ENCODE results near the gene STXBP5L. TPM values are rescaled to one million over a fixed set of nuclear protein-coding genes. Genes with fewer than 3 reads are reported as not detected.
"Not testable (repeated sequence)": the region's sequence is repeated elsewhere in the genome, so short reads cannot be mapped to it uniquely, and the experiment has no call there.

The STXBP5L gene
- total RNA-seq, 2 donors from 2014 or later: 0.23 to 0.29 TPM

DNA sequence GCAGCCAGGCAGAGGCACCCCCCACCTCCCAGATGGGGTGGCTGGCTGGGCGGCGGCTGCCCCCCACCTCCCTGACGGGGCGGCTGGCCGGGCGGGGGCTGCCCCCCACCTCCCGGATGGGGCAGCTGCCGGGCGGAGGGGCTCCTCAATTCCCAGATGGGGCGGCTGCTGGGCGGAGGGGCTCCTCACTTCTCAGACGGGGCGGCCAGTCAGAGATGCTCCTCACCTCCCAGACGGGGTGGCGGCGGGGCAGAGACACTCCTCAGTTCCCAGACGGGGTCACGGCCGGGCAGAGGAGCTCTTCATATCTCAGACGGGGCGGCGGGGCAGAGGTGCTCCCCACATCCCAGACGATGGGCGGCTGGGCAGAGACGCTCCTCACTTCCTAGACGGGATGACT is 282.6 kb downstream of the STXBP5L start:
- intact Hi-C loops (cut with DNase I); DNase-seq (ENCODE audit: low spot score): not testable (repeated sequence)

DNA sequence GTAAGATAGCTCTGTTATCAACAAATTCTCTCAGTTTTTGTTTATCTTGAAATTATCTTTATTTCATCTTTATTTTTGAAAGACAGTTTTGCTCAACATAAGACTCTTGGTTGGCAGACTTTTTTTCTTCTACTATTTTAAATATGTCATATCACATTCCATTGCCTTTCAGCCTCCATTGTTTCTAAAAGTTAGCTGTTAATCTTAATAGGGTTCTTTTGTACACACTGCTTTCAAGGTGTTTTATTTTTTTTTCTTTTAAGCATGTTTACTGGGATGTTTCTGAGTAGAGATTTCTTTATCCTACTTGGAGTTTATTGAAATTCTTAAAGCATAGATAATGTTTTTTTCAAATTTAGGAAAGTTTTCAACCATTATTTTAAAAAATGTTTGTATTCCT is 294.6 kb downstream of the STXBP5L start:
- no peak for DNase-seq (ENCODE audit: low spot score)
- intact Hi-C loops (cut with DNase I): no loop called here

DNA sequence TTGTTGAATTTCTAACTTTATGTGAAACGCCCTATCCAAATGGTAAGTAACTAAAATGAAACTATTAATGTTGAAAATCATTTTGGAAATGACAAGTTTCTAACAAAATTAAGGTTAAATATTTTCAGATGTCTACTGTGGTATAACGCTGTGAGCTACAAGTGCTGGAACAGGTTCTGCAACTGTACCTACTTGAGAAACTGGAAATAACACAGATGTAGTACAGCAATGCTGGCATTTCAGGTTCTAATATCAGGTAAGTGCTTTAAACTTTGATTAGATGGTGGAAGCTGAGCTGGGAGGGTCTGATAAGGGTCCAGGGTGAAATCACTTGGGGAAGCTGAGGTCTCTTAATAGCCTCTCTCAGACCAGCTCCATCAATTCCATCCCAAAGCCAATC is 315.1 kb downstream of the STXBP5L start:
- intact Hi-C loops (cut with DNase I): no loop called here
- DNase-seq (ENCODE audit: low spot score): no peak

DNA sequence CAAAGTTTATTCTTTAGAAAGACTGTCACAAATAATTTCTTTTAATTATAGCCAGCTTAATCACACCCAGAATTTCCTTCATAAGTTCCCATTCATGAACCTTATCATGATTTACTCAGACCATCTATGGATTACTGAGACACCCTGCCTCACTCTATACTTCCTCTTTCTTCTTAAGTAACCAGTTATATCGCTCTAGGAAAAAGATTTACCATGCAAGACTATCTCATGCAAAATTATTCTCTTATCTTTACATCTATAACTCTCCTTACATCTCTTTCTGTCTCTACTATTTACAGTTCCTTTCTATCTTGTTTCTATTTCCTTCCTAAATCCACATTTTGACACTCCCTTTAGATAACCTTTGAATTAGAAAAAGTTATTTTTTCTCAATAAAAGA is 321.0 kb downstream of the STXBP5L start:
- intact Hi-C loops (cut with DNase I): no loop called here

DNA sequence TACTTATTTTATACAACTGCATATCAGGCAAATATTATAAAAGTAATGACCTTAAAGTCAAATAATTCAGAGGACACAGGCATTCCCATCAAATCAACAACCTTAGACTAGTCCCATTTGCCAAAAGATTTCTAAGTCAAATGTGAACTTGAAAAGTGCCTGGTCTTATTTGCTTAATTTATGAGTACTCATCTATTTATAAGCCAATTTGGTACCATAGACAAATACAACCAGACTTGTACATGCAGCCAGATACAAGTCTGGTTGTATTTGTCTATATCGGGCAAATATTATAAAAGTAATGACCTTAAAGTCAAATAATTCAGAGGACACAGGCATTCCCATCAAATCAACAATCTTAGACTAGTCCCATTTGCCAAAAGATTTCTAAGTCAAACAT is 322.2 kb downstream of the STXBP5L start:
- intact Hi-C loops (cut with DNase I); DNase-seq (ENCODE audit: low spot score): not testable (repeated sequence)

More for the DNA sequence above, 321.0 kb downstream of the STXBP5L start:
- no peak for DNase-seq (ENCODE audit: low spot score)

DNA sequence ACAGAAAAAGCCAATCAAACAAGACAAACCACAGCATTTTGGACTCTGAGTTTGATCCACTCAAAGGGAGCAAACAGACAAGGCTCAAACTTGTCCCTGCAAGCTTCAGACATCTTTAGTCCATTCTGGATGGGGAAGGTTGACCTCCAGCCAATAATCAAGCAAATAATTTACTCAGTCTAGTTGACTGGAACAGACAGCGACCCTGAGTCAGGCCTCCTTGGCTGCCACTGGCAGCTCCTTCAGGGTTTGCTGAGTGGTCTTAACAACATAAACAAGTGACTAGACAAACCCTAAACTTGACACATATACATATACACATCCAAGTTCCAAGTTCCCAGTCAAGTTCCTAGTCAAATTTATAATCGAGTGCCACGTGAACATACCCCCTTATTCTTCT is 323.9 kb downstream of the STXBP5L start:
- intact Hi-C loops (cut with DNase I): no loop called here
- DNase-seq (ENCODE audit: low spot score): no peak

DNA sequence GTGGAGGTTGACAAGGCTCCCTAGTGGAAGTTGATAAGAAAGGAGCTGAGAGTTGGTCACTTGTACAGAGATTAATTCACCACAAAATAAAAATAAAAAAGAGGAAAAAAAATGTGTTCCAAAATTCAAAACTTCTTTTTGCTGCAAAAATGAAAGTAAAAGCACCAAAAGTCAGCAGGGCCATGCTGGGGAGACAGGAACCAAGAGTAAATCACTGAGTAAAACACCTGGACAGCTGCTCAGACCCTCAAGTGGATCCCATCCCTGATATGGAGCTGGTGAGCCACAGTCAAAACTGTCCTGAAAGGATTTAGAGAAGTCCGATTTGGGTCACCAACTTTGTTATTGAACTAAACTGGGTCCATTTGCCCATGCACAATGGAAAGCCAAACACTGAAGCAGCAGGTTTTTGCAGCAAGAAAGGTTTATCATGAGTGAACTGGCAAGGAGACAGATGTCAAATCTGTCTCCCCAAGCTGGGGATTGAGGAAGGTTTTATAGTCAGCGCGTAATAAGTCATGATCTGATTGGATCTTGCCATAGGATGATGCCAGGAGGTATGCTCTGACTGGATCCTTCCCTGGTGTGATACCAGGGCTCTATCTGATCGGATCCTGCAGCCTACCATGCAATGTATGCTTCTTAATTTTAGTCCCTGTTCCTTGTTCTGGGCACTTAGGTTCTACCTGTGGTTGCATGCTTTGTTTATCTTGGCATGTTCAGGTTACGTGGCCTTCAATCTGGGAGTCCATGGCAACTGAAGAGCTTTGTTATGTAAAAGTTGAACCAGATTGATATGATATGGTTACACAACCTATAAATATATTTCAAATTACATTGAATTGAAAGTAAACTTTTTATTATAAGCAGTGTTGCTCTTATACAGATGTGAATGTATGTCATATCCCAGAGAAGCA is 324.6 kb downstream of the STXBP5L start:
- intact Hi-C loops (cut with DNase I): no loop called here
- DNase-seq (ENCODE audit: low spot score): no peak

DNA sequence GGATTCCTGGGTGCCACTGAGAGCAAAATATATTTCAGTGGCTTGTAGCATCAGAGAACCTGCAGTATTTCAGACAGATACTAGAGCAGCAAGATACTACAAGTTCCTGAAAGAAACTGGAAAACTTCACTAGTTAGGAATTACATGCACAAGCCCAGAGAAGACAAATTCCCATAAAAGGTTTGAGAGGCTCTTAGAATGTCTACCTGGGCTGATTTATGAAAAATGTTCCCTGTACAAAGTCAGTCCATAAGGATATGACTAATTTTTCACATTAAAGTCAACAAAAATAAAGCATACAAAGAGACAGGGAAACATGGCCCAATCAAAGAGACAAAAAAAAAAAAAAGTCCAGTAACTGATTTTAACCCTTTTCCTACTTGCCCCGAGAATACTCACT is 335.2 kb downstream of the STXBP5L start:
- intact Hi-C loops (cut with DNase I): no loop called here
- DNase-seq (ENCODE audit: low spot score): no peak

DNA sequence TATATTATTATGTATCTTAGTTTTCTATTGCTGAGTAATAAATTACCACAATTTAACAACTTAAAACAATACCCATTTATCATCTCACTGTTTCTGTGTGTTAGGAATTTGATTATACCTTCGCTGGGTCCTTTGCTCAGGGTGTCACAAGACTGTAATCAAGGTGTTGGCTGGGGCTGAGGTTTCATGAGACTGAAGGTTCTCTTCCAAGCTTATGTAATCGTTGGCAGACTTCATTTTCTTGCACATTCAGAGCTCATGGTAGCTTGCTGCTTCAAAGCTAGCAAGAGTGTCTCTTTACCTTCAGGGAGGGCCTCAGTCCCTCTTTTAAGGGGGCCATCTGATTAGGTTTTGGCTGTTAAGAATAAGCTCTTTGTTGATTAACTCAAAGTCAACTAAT is 344.7 kb downstream of the STXBP5L start:
- no peak for DNase-seq (ENCODE audit: low spot score)
- intact Hi-C loops (cut with DNase I): no loop called here

DNA sequence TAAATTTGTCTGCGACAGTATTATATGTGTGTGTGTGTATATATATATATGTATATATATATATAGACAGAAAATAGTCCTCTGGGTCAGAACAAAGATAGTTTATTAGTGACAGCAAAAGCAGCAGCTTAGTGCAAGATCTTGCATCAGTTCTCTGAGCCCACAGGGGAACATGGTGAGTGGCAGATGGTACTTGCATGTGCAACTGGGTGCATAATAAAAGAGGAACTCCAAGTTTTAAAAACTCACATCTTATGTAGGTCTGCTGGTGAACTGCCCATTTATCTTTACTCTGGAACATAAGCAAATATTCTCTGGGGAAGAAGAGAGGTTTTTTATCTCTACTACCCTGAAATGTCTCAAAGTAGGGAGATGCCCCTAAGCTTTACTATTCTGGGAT is 361.4 kb downstream of the STXBP5L start:
- intact Hi-C loops (cut with DNase I): no loop called here
- DNase-seq (ENCODE audit: low spot score): no peak

DNA sequence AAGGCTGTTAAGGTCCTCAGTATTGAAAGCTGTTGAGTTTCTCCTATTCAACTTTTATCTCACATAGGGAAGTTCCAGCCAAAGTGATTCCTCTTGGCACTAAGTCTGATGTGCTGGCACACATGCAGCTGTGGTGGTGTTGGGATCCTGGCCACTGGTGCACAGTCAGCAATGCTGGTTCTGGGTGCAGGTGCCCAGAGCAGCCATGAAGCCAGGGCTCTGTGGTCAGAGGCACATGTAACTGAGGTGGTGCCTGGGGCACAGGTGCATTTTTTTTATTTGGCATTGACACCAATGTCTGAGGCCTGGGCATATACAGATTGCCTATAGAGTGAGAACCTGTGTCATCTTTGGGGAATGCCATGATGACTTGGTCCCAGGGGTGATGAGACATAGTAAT is 366.4 kb downstream of the STXBP5L start:
- intact Hi-C loops (cut with DNase I): no loop called here
- no peak for DNase-seq (ENCODE audit: low spot score)

DNA sequence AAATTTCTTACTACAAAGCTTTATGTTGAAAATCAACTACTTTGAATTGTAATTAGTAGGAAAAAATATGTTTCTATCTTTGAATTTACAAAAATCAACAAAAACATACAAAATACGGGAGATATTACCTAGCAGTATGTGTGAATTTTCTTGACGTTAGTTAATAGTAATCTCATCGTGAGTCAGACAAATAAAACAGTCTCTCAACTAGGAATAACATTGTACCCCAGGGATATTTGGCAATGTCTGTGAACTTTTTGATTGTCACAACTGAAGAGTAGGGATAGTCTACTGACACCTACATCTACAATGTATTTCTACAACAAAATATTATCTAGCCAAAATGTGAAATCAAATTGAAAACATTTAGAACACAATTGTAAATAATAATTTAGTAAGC is 387.4 kb downstream of the STXBP5L start:
- intact Hi-C loops (cut with DNase I): no loop called here
- DNase-seq (ENCODE audit: low spot score): no peak

DNA sequence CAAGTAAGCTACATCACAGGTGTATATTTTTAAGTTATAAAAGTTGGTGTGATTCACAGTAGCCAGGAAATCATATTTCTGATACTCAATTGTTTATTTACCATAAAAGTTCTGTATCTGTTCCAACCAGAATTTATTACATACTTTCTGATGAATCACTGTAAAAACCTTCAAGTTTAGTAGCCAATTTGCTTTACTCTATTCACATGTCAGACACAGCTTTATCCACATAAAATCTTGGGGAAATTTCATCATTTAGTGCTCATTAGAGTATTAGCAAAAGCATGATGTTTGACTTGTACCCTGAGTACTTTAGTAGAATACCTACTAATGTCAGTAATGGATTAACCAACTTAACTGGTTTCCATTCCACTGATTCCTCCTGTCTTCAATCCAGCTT is 388.0 kb downstream of the STXBP5L start:
- intact Hi-C loops (cut with DNase I): no loop called here
- no peak for DNase-seq (ENCODE audit: low spot score)

DNA sequence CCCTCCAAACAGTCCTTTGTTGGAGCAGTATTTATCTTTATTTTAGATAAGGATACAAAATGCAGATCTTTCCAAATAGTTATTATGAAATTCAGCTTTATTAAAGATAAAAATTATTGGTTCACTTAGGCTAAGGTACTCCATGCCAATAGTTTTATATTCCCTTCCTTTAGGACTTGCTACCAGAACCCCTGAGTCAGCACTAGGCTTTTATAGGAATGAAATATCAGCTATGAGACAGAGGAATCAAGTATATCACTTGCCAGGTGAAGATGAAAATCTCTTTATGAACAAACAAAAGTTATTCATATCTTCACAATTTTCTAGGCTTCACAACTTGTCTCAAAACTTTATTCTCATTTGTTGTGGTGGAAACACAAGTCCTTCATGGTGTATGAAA is 416.3 kb downstream of the STXBP5L start:
- intact Hi-C loops (cut with DNase I): no loop called here

DNA sequence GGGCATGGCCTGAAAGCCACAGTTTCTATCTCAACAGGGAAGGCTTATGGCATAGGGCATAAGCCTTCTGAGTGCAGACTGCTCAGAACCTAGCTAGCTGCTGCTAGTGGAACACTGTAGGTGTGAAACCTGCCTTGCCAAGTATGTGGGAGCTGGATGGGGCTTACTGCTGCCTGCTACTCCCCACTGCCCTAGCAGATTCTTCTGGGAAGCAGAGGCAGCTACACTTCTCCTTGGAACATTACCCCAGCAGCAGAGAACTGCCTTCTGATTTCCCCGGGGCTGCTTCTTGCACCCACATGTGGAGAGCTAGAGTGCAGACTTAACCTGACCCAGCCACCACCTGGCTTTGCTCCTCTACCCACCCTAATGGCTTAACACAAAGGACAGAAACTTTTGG is 422.1 kb downstream of the STXBP5L start:
- DNase-seq (ENCODE audit: low spot score): no peak
- intact Hi-C loops (cut with DNase I): no loop called here

More for the DNA sequence above, 416.3 kb downstream of the STXBP5L start:
- DNase-seq (ENCODE audit: low spot score): no peak

DNA sequence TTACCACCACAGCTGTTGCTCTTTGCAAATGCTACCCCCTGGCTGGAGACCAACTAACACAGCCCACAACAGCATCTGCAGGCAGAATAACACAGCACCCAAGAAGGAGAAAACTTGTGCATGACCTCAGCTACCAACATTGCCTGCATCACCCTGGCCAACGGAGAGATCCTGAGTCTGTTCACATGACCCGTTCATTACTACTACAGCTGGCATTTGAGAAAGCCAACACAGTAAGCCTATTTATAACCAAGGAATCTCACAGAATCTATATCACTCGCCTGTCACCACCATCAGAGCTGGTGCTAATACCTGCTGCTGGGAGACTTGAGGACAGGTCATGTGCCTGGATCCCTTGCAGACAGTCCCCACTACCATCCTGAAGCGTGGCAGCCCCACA is 422.6 kb downstream of the STXBP5L start:
- no peak for DNase-seq (ENCODE audit: low spot score)
- intact Hi-C loops (cut with DNase I): no loop called here

DNA sequence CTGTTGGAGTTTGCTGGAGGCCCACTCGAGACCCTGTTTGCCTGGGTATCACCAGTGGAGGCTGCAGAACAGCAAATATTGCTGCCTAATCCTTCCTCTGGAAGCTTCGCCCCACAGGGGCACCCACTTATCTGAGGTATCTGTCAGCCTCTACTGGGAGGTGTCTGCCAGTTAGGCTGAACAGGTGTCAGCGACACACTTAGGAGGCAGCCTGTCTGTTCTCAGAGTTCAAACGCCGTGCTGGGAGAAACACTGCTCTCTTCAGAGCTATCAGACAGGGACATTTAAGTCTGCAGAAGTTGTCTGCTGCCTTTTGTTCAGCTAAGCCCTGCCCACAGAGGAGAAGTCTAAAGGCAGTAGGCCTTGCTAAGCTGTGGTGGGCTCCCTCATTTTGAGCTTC is 448.0 kb downstream of the STXBP5L start:
- DNase-seq (ENCODE audit: low spot score); intact Hi-C loops (cut with DNase I): not testable (repeated sequence)

DNA sequence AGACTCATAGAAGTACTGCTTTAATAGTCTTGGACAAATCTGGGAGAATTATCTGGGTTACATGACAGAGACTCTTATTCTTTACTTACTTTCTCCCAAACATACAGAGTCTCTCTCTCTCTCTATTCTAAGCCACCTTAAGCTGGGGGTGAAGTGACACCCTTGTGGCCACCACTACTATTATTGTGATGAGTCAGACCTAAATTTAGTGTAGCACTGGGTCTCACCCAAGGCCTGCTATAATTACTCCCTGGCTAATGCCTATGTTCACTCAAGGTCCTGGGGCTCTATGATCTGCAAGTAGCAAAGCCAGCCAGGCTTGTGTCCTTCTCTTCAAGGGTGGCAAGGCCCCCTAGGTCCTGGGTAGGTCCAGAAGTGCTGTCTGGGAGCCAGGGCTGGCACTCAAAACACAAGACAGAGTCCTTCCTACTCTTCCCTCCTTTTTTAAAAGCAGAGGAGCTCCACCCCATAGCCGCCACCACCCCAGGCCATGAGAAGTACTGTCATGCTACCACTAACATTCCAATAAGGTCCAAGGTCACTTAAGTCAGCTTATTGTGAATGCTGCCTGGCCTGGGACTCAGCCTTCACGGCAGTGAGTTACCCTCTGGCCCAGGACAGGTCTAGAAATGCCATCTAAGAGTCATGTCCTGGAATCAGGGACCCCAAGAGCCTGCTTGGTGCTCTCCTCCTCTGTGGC is 454.2 kb downstream of the STXBP5L start:
- intact Hi-C loops (cut with DNase I): no loop called here

DNA sequence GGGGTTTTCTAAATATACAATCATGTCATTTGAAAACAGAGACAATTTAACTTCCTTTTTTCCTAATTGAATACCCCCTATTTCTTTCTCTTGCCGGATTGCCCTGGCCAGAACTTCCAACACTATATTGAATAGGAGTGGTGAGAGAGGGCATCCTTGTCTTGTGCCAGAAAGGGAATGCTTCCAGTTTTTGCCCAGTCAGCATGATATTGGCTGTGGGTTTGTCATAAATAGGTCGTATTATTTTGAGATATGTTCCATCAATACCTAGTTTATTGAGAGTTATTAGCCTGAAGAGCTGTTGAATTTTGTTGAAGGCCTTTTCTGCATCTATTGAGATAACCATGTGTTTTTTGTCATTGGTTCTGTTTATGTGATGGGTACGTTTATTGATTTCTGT is 480.3 kb downstream of the STXBP5L start:
- intact Hi-C loops (cut with DNase I); DNase-seq (ENCODE audit: low spot score): not testable (repeated sequence)

More for the DNA sequence above, 454.2 kb downstream of the STXBP5L start:
- no peak for DNase-seq (ENCODE audit: low spot score)

DNA sequence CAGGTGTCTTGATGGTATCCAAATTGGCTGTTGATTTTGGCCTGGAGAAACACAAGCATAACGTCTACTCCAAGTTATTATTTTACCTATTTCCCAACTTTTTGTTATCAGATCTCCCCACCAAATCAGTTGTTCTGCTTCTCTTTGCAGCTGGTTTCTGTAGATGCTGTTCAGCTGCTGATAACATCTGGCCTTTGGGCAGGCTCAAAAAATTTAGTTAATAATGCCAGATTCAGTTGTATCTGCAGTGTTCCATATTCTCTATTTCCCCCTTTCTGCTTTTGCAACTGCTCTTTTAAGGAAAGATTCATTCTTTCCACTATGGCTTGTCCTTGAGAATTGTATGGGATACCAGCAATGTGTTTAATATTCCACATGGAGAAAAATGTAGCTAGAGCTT is 488.0 kb downstream of the STXBP5L start:
- intact Hi-C loops (cut with DNase I); DNase-seq (ENCODE audit: low spot score): not testable (repeated sequence)

DNA sequence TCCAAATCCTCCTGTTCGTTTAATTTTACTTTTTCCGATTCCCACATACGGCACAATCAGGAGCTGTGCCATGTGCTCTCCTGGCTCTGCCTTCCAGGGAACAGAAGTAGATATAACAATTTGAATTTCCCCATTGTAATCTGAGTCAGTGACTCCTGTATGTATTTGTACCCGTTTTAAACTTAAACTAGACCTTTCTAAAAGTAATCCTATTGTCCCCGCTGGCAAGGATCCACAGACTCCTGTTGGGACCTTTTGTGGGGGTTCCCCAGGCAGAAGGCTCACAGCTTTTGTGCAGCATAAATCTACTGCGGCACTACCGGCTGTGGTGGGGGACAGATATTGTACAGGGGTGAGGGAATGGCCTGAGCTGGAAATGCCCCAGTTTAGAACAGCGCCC is 490.0 kb downstream of the STXBP5L start:
- DNase-seq (ENCODE audit: low spot score); intact Hi-C loops (cut with DNase I): not testable (repeated sequence)

Measured in posterior vena cava (tissue), 2 donors.